Measurements from ENCODE around the gene DTX1.

Gene DTX1

GRCh38 chr12:113075137-113075683 lies 18.7 kb downstream of the DTX1 start:
- DNase-seq (ENCODE audit: low read depth), result no peak
- TF ChIP-seq CTCF (IDR thresholded peaks at IDR 0.05; ENCODE audit: control insufficient read depth, insufficient read depth, low read depth, low read length, missing control alignments), result no peak

GRCh38 chr12:113077057-113077858 lies 20.7 kb downstream of the DTX1 start:
- DNase-seq (ENCODE audit: low read depth), result no peak
- H3K4me3 ChIP-seq (ENCODE audit: control insufficient read depth, low read depth, low read length), result no peak overlapping the region
- TF ChIP-seq CTCF (IDR thresholded peaks at IDR 0.05; ENCODE audit: control insufficient read depth, insufficient read depth, low read depth, low read length, missing control alignments), result no peak

More at GRCh38 chr12:113075137-113075683, 18.7 kb downstream of the DTX1 start:
- H3K4me3 ChIP-seq (ENCODE audit: control insufficient read depth, low read depth, low read length), result no peak overlapping the region

GRCh38 chr12:113077859-113078255 lies 21.3 kb downstream of the DTX1 start:
- TF ChIP-seq CTCF (IDR thresholded peaks at IDR 0.05; ENCODE audit: control insufficient read depth, insufficient read depth, low read depth, low read length, missing control alignments), result no peak
- no peak for DNase-seq (ENCODE audit: low read depth)
- H3K4me3 ChIP-seq (ENCODE audit: control insufficient read depth, low read depth, low read length), result no peak overlapping the region

- no peak for DNase-seq (ENCODE audit: low read depth)
- no peak for TF ChIP-seq CTCF (IDR thresholded peaks at IDR 0.05; ENCODE audit: control insufficient read depth, insufficient read depth, low read depth, low read length, missing control alignments)
- no peak overlapping the region for H3K4me3 ChIP-seq (ENCODE audit: control insufficient read depth, low read depth, low read length)
Observed at GRCh38 chr12:113081873-113082272, 25.3 kb downstream of the DTX1 start.

GRCh38 chr12:113082486-113083148 lies 26.1 kb downstream of the DTX1 start:
- H3K4me3 ChIP-seq (ENCODE audit: control insufficient read depth, low read depth, low read length), result no peak overlapping the region
- no peak for TF ChIP-seq CTCF (IDR thresholded peaks at IDR 0.05; ENCODE audit: control insufficient read depth, insufficient read depth, low read depth, low read length, missing control alignments)
- no peak for DNase-seq (ENCODE audit: low read depth)

- no peak for TF ChIP-seq CTCF (IDR thresholded peaks at IDR 0.05; ENCODE audit: control insufficient read depth, insufficient read depth, low read depth, low read length, missing control alignments)
- DNase-seq (ENCODE audit: low read depth), result no peak
- no peak overlapping the region for H3K4me3 ChIP-seq (ENCODE audit: control insufficient read depth, low read depth, low read length)
Observed at GRCh38 chr12:113083863-113084435, 27.4 kb downstream of the DTX1 start.

All from AG09309 (cell line).